GM12873 (cell line): ENCODE results near the gene PANX2.

Experiments
- TF ChIP-seq, protein P1 (sequence below): IDR thresholded peaks from 2 replicates; pipeline ENCODE4 v1.5.1; 2012; ENCODE audit warnings: low read depth, mild to moderate bottlenecking, moderate library complexity, low read length, control low read depth; ENCODE audit not compliant: insufficient read depth; ENCODE audit errors: missing control alignments

PANX2 gene

DNA sequence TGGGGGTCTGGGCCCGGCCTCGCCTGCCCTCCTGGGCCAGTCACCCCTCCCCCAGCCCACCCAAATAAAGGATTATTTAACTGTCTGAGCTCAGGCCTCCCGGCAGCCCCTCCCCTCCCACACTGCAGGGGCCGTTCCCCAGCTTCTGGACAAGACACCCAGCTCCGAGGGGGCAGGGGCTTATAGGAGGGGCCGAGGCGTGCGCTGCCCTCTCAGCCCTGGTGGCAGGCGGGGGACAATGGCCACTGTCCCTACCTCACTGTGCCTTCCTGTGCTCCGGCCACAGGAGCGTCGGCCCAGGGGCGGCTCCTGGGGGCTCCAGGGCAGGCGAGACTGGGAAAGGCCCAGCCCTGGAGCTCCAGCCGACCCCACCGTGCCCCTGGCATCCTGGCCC lies 28.1 kb downstream of the PANX2 start:
- TF ChIP-seq, protein P1, sequence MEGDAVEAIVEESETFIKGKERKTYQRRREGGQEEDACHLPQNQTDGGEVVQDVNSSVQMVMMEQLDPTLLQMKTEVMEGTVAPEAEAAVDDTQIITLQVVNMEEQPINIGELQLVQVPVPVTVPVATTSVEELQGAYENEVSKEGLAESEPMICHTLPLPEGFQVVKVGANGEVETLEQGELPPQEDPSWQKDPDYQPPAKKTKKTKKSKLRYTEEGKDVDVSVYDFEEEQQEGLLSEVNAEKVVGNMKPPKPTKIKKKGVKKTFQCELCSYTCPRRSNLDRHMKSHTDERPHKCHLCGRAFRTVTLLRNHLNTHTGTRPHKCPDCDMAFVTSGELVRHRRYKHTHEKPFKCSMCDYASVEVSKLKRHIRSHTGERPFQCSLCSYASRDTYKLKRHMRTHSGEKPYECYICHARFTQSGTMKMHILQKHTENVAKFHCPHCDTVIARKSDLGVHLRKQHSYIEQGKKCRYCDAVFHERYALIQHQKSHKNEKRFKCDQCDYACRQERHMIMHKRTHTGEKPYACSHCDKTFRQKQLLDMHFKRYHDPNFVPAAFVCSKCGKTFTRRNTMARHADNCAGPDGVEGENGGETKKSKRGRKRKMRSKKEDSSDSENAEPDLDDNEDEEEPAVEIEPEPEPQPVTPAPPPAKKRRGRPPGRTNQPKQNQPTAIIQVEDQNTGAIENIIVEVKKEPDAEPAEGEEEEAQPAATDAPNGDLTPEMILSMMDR, result no peak

DNA sequence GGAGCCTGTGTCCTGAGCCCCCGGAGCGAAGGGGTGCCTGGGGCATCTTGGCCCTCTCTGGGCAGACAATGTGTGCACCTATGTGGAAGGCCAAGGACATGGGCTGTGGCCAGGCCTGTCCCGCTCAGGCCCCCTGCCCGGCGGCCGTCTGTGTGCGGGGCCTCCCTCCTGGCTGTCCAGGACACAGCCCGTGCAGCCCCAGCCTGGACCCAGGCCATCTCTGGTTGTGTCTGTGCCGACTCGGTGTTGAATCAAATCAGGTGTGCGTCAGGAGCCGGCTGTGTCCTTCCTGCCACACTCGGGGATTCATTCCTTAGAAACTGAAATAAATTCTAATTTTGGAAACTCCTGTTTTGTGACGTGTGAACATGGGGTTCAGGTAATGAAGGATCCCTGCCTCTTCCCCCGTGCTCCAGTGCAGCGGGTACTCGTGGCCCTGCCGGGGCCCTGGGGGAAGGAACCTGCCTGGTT lies 28.8 kb downstream of the PANX2 start:
- TF ChIP-seq, protein P1, result no peak

GRCh38 chr22:50199829-50200460 lies 29.4 kb downstream of the PANX2 start:
- TF ChIP-seq, protein P1, result no peak

GRCh38 chr22:50200461-50201190 lies 30.1 kb downstream of the PANX2 start, which contains the start of gene SELENOO:
SELENOO (plus strand) TSS chr22:50201011; CDS start chr22:50201037, 26 bp downstream.
- TF ChIP-seq, protein P1, result no peak

DNA sequence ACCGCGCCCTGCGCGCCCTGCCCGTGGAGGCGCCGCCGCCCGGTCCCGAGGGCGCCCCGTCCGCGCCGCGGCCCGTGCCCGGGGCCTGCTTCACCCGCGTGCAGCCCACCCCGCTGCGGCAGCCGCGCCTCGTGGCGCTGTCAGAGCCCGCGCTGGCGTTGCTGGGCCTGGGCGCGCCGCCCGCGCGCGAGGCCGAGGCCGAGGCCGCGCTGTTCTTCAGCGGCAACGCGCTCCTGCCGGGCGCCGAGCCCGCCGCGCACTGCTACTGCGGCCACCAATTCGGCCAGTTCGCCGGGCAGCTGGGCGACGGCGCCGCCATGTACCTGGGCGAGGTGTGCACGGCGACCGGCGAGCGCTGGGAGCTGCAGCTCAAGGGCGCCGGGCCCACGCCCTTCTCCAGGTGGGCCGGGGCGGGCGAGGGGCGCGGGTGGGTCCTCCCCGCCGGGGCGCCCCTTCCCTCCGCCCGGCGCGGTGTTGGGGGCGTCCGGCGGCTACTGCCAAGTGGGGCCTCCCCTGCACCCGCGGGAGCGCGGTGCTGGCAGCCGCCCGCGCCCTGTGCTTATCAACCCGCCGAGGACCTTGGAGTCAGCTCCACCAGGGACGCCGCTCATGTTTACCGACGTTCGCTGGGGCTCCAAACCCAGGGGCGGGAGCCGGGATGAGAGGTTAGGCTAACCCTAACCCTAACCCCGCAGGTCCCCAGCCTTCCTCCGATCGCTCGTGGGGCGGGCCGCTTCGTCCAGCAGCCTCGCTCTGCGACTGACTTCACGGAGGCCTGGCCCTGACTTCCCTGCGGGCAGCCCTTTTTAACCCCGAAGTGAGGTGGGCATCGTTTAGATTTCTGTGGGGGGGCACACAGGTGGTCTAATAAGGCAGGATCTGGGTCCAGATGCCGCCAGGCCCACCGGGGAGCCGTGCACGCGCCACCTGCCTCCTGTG lies 30.9 kb downstream of the PANX2 start:
- TF ChIP-seq, protein P1, result no peak

GRCh38 chr22:50202130-50202666 lies 31.7 kb downstream of the PANX2 start:
- TF ChIP-seq, protein P1, result no peak
